SU-DHL-6 (cell line): ENCODE data around the gene GYPA.

ENCODE experiments used
- H2AFZ ChIP-seq: fragments of 200-600 bp; sonication (generic); 2 replicates; pipeline ENCODE4 v1.6.1; 2014; ENCODE audit warnings: low read depth, mild to moderate bottlenecking, moderate library complexity, mixed read lengths, antibody characterized with exemption, low read length; ENCODE audit not compliant: severe bottlenecking
- H3F3A ChIP-seq: fragments of 200-600 bp; shearing (Covaris generic); 2 replicates; pipeline ENCODE4 v1.6.0; 2016; ENCODE audit warnings: antibody characterized with exemption, mild to moderate bottlenecking; ENCODE audit not compliant: insufficient read depth
- H3K27ac ChIP-seq: fragments of 200-600 bp; sonication (generic); 2 replicates; pipeline ENCODE4 v1.5.1; 2016; ENCODE audit warnings: low read depth, mild to moderate bottlenecking, low read length, moderate library complexity, mixed read lengths
- H3K27me3 ChIP-seq: fragments of 200-600 bp; sonication (generic), shearing (Covaris generic); 2 replicates; pipeline ENCODE4 v1.6.0; 2014; ENCODE audit warnings: mild to moderate bottlenecking, low read length
- H3K36me3 ChIP-seq: fragments of 200-600 bp; sonication (generic); 2 replicates; pipeline ENCODE4 v1.6.1; 2014; ENCODE audit warnings: mild to moderate bottlenecking, low read length, mixed read lengths
- H3K4me2 ChIP-seq: fragments of 300-600, 200-600 bp; shearing (Covaris generic), sonication (generic); 2 replicates; pipeline ENCODE4 v1.6.0; 2014; ENCODE audit warnings: low read length, low read depth, mild to moderate bottlenecking; ENCODE audit not compliant: poor library complexity, severe bottlenecking
- H3K4me3 ChIP-seq: fragments of 200-600 bp; sonication (generic); 2 replicates; pipeline ENCODE4 v1.5.1; 2014; ENCODE audit warnings: antibody characterized with exemption, low read length, mild to moderate bottlenecking, mixed read lengths; ENCODE audit not compliant: insufficient read depth, poor library complexity, severe bottlenecking
- H3K79me2 ChIP-seq: fragments of 200-600 bp; sonication (generic); 2 replicates; pipeline ENCODE4 v1.6.1; 2014; ENCODE audit warnings: mild to moderate bottlenecking, low read length, moderate library complexity; ENCODE audit not compliant: insufficient read depth
- H3K9ac ChIP-seq: fragments of 200-600 bp; sonication (generic); 2 replicates; pipeline ENCODE4 v1.7.0; 2014; ENCODE audit warnings: mild to moderate bottlenecking, low read length
- H3K9me2 ChIP-seq: fragments of 200-600 bp; sonication (generic); replicated peaks from 2 replicates; pipeline ENCODE4 v1.6.1; 2014; ENCODE audit warnings: low read length; ENCODE audit not compliant: insufficient read depth
- H3K9me3 ChIP-seq: fragments of 200-600 bp; sonication (generic); 2 replicates; pipeline ENCODE4 v1.6.1; 2014; ENCODE audit warnings: low read length, mixed read lengths; ENCODE audit not compliant: insufficient read depth
- H4K20me1 ChIP-seq: fragments of 200-600 bp; sonication (generic); 2 replicates; pipeline ENCODE4 v1.6.1; 2014; ENCODE audit warnings: low read depth, mild to moderate bottlenecking, antibody characterized with exemption, low read length, moderate library complexity, mixed read lengths
- CTCF ChIP-seq: fragments of 200-600 bp; sonication (generic); IDR thresholded peaks from one replicate; pipeline ENCODE4 v1.5.1; 2017; ENCODE audit warnings: antibody characterized with exemption, mild to moderate bottlenecking, low read length, moderate library complexity; ENCODE audit not compliant: insufficient read depth, poor library complexity, severe bottlenecking
- EZH2phosphoT487 ChIP-seq: fragments of 200-600 bp; sonication (generic), shearing (Covaris generic); conservative IDR thresholded peaks from 2 replicates; pipeline ENCODE4 v1.6.1; 2018; ENCODE audit warnings: mild to moderate bottlenecking, antibody characterized with exemption, low read length, moderate library complexity, mixed read lengths

GYPA gene

GRCh38 chr4:144183165-144183564 is 42.6 kb upstream of the GYPA start:
- no peak overlapping the region for H3K4me2 ChIP-seq
- H3K9ac ChIP-seq, result no peak overlapping the region
- no peaks in the 10 kb centered on the region for H3K27me3 ChIP-seq
- H4K20me1 ChIP-seq, result no peaks in the 10 kb centered on the region
- H3K36me3 ChIP-seq, result no peaks in the 10 kb centered on the region
- TF ChIP-seq EZH2phosphoT487 (no peak), CTCF (no peak)
- H3F3A ChIP-seq, result no peaks in the 10 kb centered on the region
- H3K9me2 ChIP-seq, result no peaks in the 10 kb centered on the region
- H3K27ac ChIP-seq, result no peak overlapping the region
- no peaks in the 10 kb centered on the region for H3K79me2 ChIP-seq
- H3K4me3 ChIP-seq, result no peak overlapping the region
- no peaks in the 10 kb centered on the region for H3K9me3 ChIP-seq
- no peak overlapping the region for H2AFZ ChIP-seq

- H3K9me3 ChIP-seq, result no peaks in the 10 kb centered on the region
- H3K9ac ChIP-seq, result no peak overlapping the region
- H3K27me3 ChIP-seq, result no peaks in the 10 kb centered on the region
- H3K36me3 ChIP-seq, result no peaks in the 10 kb centered on the region
- H3K79me2 ChIP-seq, result no peaks in the 10 kb centered on the region
- no peaks in the 10 kb centered on the region for H3K9me2 ChIP-seq
- H3K27ac ChIP-seq, result no peak overlapping the region
- no peaks in the 10 kb centered on the region for H4K20me1 ChIP-seq
- H3F3A ChIP-seq, result no peaks in the 10 kb centered on the region
- TF ChIP-seq CTCF (no peak), EZH2phosphoT487 (no peak)
- no peak overlapping the region for H3K4me3 ChIP-seq
- H3K4me2 ChIP-seq, result no peak overlapping the region
- H2AFZ ChIP-seq, result no peak overlapping the region
These were observed 40.9 kb upstream of the GYPA start for GRCh38 chr4:144181391-144181790.

- Histone ChIP-seq H3F3A (no peaks in the 10 kb centered on the region), H3K36me3 (no peaks in the 10 kb centered on the region), H3K9ac (no peak overlapping the region), H3K9me3 (no peaks in the 10 kb centered on the region), H3K9me2 (no peaks in the 10 kb centered on the region), H3K4me3 (no peak overlapping the region), H3K27me3 (no peaks in the 10 kb centered on the region), H3K27ac (no peak overlapping the region), H3K79me2 (no peaks in the 10 kb centered on the region), H4K20me1 (no peaks in the 10 kb centered on the region), H2AFZ (no peak overlapping the region), H3K4me2 (no peak overlapping the region)
- TF ChIP-seq EZH2phosphoT487, result no peak
- TF ChIP-seq CTCF, result no peak
These were observed 38.7 kb upstream of the GYPA start for GRCh38 chr4:144179152-144179739.
